D721Med (cell line): Measurements from ENCODE around the gene CDH13.

ENCODE experiments used
- DNase-seq: peaks from one replicate; pipeline ENCODE4 v3.0.0; 2011; ENCODE audit warnings: low spot score; ENCODE audit not compliant: insufficient read length
- FAIRE-seq: peaks from 2 replicates; lab custom pipeline; 2011; peaks lifted over from hg19 to GRCh38; lab: Jason Lieb, UNC
- CTCF ChIP-seq: IDR thresholded peaks from 2 replicates; pipeline ENCODE4 v1.5.1; 2012; ENCODE audit warnings: mild to moderate bottlenecking, control low read depth; ENCODE audit not compliant: insufficient read depth; ENCODE audit errors: missing control alignments

Gene CDH13

GRCh38 chr16:83197450-83197849, 570.7 kb downstream of the CDH13 start:
- no peak for FAIRE-seq
- no peak for TF ChIP-seq CTCF
- DNase-seq, result no peak

GRCh38 chr16:83198977-83199376, 572.2 kb downstream of the CDH13 start:
- FAIRE-seq (no peak), DNase-seq (no peak)
- no peak for TF ChIP-seq CTCF

- no peak for TF ChIP-seq CTCF
- no peak for FAIRE-seq
- no peak for DNase-seq
These were observed 573.4 kb downstream of the CDH13 start for GRCh38 chr16:83200005-83200779.

- FAIRE-seq (no peak), DNase-seq (no peak)
- TF ChIP-seq CTCF, result no peak
These were observed 575.0 kb downstream of the CDH13 start for GRCh38 chr16:83201748-83202147.

- FAIRE-seq (no peak), DNase-seq (no peak)
- TF ChIP-seq CTCF, result no peak
These were observed 579.1 kb downstream of the CDH13 start for GRCh38 chr16:83205896-83206295.

GRCh38 chr16:83206426-83206825, 579.7 kb downstream of the CDH13 start:
- TF ChIP-seq CTCF, result no peak
- DNase-seq (no peak), FAIRE-seq (no peak)

- DNase-seq (no peak), FAIRE-seq (no peak)
- no peak for TF ChIP-seq CTCF
These were observed 584.9 kb downstream of the CDH13 start for GRCh38 chr16:83211711-83212110.
